Trophoblast cell (in vitro differentiated cells and primary cell): ENCODE results near the gene APCDD1L.

Source experiments
- DNase-seq, 2 donors: peaks; one replicate each; pipeline ENCODE4 v3.0.0-alpha.2; 2016
- H2AFZ ChIP-seq: 2 replicates; pipeline ENCODE4 v1.6.1; 2013; ENCODE audit warnings: low read length, moderate library complexity, mild to moderate bottlenecking; ENCODE audit not compliant: insufficient read depth, poor library complexity
- H2AK5ac ChIP-seq: 2 replicates; pipeline ENCODE4 v1.6.1; 2013; ENCODE audit warnings: mild to moderate bottlenecking, low read length
- H2BK120ac ChIP-seq: 2 replicates; pipeline ENCODE4 v1.6.1; 2013; ENCODE audit warnings: low read length, mild to moderate bottlenecking, moderate library complexity; ENCODE audit not compliant: insufficient read depth, poor library complexity
- H2BK12ac ChIP-seq: 2 replicates; pipeline ENCODE4 v1.6.1; 2013; ENCODE audit warnings: mild to moderate bottlenecking, low read length, moderate library complexity
- H2BK5ac ChIP-seq: 2 replicates; pipeline ENCODE4 v1.6.1; 2013; ENCODE audit warnings: low read length, low read depth, moderate library complexity, mild to moderate bottlenecking; ENCODE audit not compliant: poor library complexity
- H3K14ac ChIP-seq: 2 replicates; pipeline ENCODE4 v1.6.1; 2013; ENCODE audit warnings: mild to moderate bottlenecking, low read length
- H3K18ac ChIP-seq: 2 replicates; pipeline ENCODE4 v1.6.1; 2013; ENCODE audit warnings: mild to moderate bottlenecking, low read length
- H3K23ac ChIP-seq: 2 replicates; pipeline ENCODE4 v1.6.1; 2013; ENCODE audit warnings: low read length
- H3K27ac ChIP-seq: 2 replicates; pipeline ENCODE4 v1.5.1; 2013; ENCODE audit warnings: low read depth, mild to moderate bottlenecking, inconsistent platforms, low read length, moderate library complexity
- H3K27me3 ChIP-seq: 2 replicates; pipeline ENCODE4 v1.6.1; 2013; ENCODE audit warnings: inconsistent platforms, mild to moderate bottlenecking, low read length, moderate library complexity; ENCODE audit not compliant: insufficient read depth
- H3K36me3 ChIP-seq, 2 experiments: 1 replicate in 1 of 2; 2 replicates in 1 of 2; pipeline ENCODE4 v1.6.1; 2013; ENCODE audit warnings: low read length in 2 of 2, mild to moderate bottlenecking in 2 of 2, moderate library complexity in 1 of 2; ENCODE audit not compliant: insufficient read depth in 2 of 2, control insufficient read depth in 1 of 2
- H3K4ac ChIP-seq: 2 replicates; pipeline ENCODE4 v1.6.1; 2013; ENCODE audit warnings: low read depth, mild to moderate bottlenecking, low read length, moderate library complexity
- H3K4me1 ChIP-seq, 2 experiments: 1 replicate in 1 of 2; 2 replicates in 1 of 2; pipeline ENCODE4 v1.6.1; 2013; ENCODE audit warnings: low read length in 2 of 2, mild to moderate bottlenecking in 2 of 2, moderate library complexity in 1 of 2; ENCODE audit not compliant: insufficient read depth in 2 of 2, control insufficient read depth in 1 of 2
- H3K4me2 ChIP-seq: 2 replicates; pipeline ENCODE4 v1.6.1; 2013; ENCODE audit warnings: inconsistent platforms, mild to moderate bottlenecking, low read length, moderate library complexity
- H3K4me3 ChIP-seq: 2 replicates; pipeline ENCODE4 v1.5.1; 2013; ENCODE audit warnings: mild to moderate bottlenecking, low read depth, low read length, inconsistent platforms
- H3K79me1 ChIP-seq: one replicate; pipeline ENCODE4 v1.6.1; 2013; ENCODE audit warnings: low read length
- H3K79me2 ChIP-seq: 2 replicates; pipeline ENCODE4 v1.6.1; 2013; ENCODE audit warnings: low read length, mild to moderate bottlenecking; ENCODE audit not compliant: control insufficient read depth, insufficient read depth, poor library complexity
- H3K9ac ChIP-seq: 2 replicates; pipeline ENCODE4 v1.6.1; 2013; ENCODE audit warnings: mild to moderate bottlenecking, low read length
- H3K9me3 ChIP-seq: 2 replicates; pipeline ENCODE4 v1.6.1; 2013; ENCODE audit warnings: low read depth, mild to moderate bottlenecking, control low read depth, inconsistent platforms, low read length; ENCODE audit not compliant: insufficient read depth
- H4K12ac ChIP-seq: 2 replicates; pipeline ENCODE4 v1.6.1; 2013; ENCODE audit warnings: low read depth, mild to moderate bottlenecking, low read length, moderate library complexity
- H4K8ac ChIP-seq: 2 replicates; pipeline ENCODE4 v1.6.1; 2013; ENCODE audit warnings: low read depth, mild to moderate bottlenecking, low read length, moderate library complexity
- H4K91ac ChIP-seq: one replicate; pipeline ENCODE4 v1.6.1; 2013; ENCODE audit warnings: low read depth, mild to moderate bottlenecking, low read length, moderate library complexity
- WGBS: extraction: QIAGEN DNeasy Blood & Tissue Kit; methylation state at CpG from one replicate; pipeline ENCODE4 v1.1.7; 2013; ENCODE audit warnings: missing lambda C conversion rate; ENCODE audit not compliant: insufficient read length, insufficient coverage; ENCODE audit errors: extremely low coverage; 5-methylcytosine and 5-hydroxymethylcytosine counted together

Gene APCDD1L

DNA sequence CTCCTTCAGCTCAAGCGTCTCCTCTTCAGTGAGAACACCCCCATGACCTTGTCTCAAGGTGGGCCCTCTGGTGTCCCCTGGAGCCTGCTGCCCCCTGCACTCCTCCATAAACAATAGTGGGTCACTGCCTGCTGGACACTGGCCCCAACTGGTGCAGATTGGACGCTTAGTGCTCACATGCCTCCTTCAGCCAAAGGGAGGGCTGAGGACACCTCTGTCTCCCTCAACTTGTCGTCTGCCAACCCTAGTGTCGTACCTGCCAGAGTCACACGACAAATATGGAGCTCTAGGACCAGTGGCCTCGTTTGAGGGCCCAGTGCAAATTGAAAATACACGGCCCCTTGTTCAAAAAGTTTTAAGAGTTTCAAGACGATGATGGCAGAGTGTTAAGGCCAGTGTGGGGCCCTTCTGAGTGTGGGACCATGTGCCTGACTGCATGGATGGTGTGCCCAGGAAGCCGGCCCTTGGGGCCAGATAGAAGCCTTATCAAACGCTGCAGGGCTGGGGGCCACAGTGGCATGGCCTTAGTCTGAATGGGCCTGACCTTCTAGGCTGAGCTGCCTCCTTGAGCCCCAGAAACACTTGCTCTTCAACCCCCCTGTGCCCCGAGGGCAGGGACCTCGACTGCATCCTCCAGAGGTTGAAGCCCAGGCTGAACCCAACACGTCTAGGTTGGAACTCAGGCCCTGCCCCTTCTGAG, 20.1 kb downstream of the APCDD1L start:
- no peaks in the 10 kb centered on the region for H3K27me3 ChIP-seq
- no peak overlapping the region for H3K23ac ChIP-seq
- H3K79me1 ChIP-seq, result no peaks in the 10 kb centered on the region
- no peak overlapping the region for H4K8ac ChIP-seq
- peak overlapping the region; percentile 49 for H3K4me3 ChIP-seq
- H3K14ac ChIP-seq, result no peak overlapping the region
- H2BK120ac ChIP-seq, result no peak overlapping the region
- no peak overlapping the region for H2AFZ ChIP-seq
- no peak overlapping the region for H3K18ac ChIP-seq
- no peaks in the 10 kb centered on the region for H3K36me3 ChIP-seq
- H2BK12ac ChIP-seq, result no peak overlapping the region
- H3K79me2 ChIP-seq, result no peaks in the 10 kb centered on the region
- H2BK5ac ChIP-seq, result no peak overlapping the region
- no peaks in the 10 kb centered on the region for H3K4me1 ChIP-seq
- H3K4ac ChIP-seq, result no peak overlapping the region
- H3K9me3 ChIP-seq, result peaks cover 8% of the 10 kb centered on the region
- no peak overlapping the region for H3K9ac ChIP-seq
- no CpG with 5 or more reads among the region's 13 CpGs for WGBS
- no peak overlapping the region for H4K91ac ChIP-seq
- DNase-seq, result no peak
- H2AK5ac ChIP-seq, result no peak overlapping the region
- no peak overlapping the region for H4K12ac ChIP-seq
- no peak overlapping the region for H3K4me2 ChIP-seq
- H3K27ac ChIP-seq, result no peak overlapping the region

DNA sequence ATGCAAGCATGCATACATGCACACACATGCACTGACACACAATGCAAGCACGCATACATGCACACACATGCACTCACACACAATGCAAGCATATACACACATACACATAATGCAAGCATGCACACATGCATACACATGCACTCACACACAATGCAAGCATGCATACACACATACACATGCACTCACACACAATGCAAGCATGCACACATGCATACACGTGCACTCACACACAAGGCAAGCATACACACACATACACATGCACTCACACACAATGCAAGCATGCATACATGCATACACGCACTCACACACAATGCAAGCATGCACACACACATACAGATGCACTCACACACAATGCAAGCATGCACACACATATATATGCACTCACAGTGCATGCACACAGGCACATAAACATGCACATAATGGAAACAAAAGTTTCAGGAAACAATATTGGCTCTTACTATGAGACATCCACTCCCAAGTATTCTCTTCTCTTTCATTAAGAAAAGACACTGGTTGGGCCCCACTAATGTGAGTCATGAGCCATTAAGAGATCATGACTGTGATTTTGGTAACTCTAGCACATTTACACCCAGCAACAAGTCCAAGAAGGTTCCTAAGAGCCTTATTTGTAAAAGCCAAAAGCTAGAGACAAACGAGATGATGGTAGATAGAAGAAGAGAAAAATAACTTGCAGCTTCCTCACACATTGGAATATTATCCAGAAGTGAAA, 22.2 kb downstream of the APCDD1L start:
- Histone ChIP-seq H3K79me1 (no peaks in the 10 kb centered on the region), H2BK12ac (no peak overlapping the region), H3K27ac (no peak overlapping the region), H3K4me3 (peak overlapping the region; percentile 33), H4K91ac (no peak overlapping the region), H3K4me2 (no peak overlapping the region), H3K79me2 (no peaks in the 10 kb centered on the region), H3K9ac (no peak overlapping the region), H3K9me3 (peaks cover 3% of the 10 kb centered on the region), H2AFZ (no peak overlapping the region), H3K4ac (no peak overlapping the region), H3K36me3 (no peaks in the 10 kb centered on the region), H4K8ac (no peak overlapping the region), H3K23ac (peak overlapping the region; percentile 0), H2BK5ac (no peak overlapping the region), H2AK5ac (no peak overlapping the region), H2BK120ac (no peak overlapping the region), H3K4me1 (no peaks in the 10 kb centered on the region), H3K27me3 (no peaks in the 10 kb centered on the region), H3K14ac (no peak overlapping the region), H3K18ac (no peak overlapping the region), H4K12ac (no peak overlapping the region)
- WGBS, result no CpG with 5 or more reads among the region's 4 CpGs
- DNase-seq, result no peak

DNA sequence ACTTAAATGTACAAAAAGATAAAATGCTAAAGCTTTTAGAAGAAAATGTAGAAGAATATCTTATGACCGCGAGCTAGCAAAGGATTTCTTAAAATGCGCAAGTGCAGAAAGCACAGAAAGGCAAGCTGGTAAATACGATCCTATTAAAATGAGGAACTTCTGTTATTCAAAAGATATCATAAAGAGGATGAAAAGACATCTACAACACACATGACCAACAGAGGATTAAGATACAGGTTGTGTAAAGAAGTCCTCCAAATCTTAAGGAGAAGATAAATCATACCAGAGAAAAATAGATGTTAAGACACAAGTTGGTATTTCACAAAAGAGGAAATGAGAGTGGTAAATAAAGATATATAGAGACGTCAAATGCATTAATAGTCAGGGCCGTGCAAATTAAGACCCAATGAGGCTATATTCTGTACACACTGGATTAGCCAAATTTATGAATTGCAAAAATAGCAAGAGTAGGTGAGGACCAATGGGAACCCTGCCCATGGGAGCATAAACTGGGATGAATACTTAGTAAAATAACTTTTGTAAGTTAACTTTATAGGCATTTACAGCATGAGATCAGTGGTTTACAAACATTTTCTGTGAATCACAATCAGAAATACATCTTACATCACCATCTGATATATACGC, 23.0 kb downstream of the APCDD1L start:
- no peak overlapping the region for H4K8ac ChIP-seq
- no peak overlapping the region for H2BK5ac ChIP-seq
- H3K9ac ChIP-seq, result no peak overlapping the region
- no peak overlapping the region for H4K91ac ChIP-seq
- DNase-seq, result no peak
- peaks cover 3% of the 10 kb centered on the region for H3K9me3 ChIP-seq
- no peaks in the 10 kb centered on the region for H3K79me1 ChIP-seq
- H3K27me3 ChIP-seq, result no peaks in the 10 kb centered on the region
- H2BK120ac ChIP-seq, result no peak overlapping the region
- no peak overlapping the region for H2BK12ac ChIP-seq
- no peak overlapping the region for H4K12ac ChIP-seq
- H2AK5ac ChIP-seq, result no peak overlapping the region
- no peak overlapping the region for H3K4me2 ChIP-seq
- no peak overlapping the region for H3K4me3 ChIP-seq
- no CpG with 5 or more reads among the region's 7 CpGs for WGBS
- no peak overlapping the region for H3K14ac ChIP-seq
- H3K27ac ChIP-seq, result no peak overlapping the region
- no peaks in the 10 kb centered on the region for H3K36me3 ChIP-seq
- no peak overlapping the region for H2AFZ ChIP-seq
- H3K4ac ChIP-seq, result no peak overlapping the region
- no peak overlapping the region for H3K18ac ChIP-seq
- no peaks in the 10 kb centered on the region for H3K4me1 ChIP-seq
- no peaks in the 10 kb centered on the region for H3K79me2 ChIP-seq
- no peak overlapping the region for H3K23ac ChIP-seq

DNA sequence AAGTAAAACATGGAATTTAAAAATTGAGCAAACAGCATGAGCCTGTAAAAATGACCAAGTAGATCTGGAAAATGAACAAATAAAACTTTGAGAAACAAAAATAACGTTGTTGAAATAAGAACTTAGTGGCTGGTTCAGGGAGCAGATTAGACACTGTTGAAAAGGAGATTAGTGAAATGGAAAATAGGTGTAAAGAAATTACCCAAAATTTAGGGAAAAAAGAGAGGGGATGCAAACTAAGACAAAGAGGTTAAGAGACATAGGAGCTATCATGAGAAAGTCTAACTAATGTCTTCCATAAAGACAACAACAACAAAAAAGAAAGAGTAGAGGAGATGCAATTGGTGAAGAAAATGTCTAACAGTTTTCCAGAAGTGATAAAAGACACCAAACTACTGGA, 29.0 kb downstream of the APCDD1L start:
- Histone ChIP-seq H3K79me2 (no peaks in the 10 kb centered on the region), H3K36me3 (no peaks in the 10 kb centered on the region), H4K91ac (no peak overlapping the region), H2AFZ (no peak overlapping the region), H3K18ac (no peak overlapping the region), H3K9me3 (no peaks in the 10 kb centered on the region), H3K27me3 (no peaks in the 10 kb centered on the region), H2AK5ac (no peak overlapping the region), H3K14ac (no peak overlapping the region), H3K4me3 (no peak overlapping the region), H4K12ac (no peak overlapping the region), H2BK5ac (no peak overlapping the region), H3K4me2 (no peak overlapping the region), H3K79me1 (no peaks in the 10 kb centered on the region), H3K4ac (no peak overlapping the region), H2BK12ac (no peak overlapping the region), H4K8ac (no peak overlapping the region), H3K9ac (no peak overlapping the region), H3K27ac (no peak overlapping the region), H3K4me1 (peaks cover 0 to 2% of the 10 kb centered on the region in 2 experiments), H3K23ac (no peak overlapping the region), H2BK120ac (no peak overlapping the region)
- no peak for DNase-seq
- no CpG with 5 or more reads among the region's 1 CpG for WGBS
